PC-9 (cell line): ENCODE results near the gene RHEB. TPM values are rescaled to one million over a fixed set of nuclear protein-coding genes. Genes with fewer than 3 reads are reported as not detected.

Source experiments
- BruUV-seq: library from RNA; stranded (reverse); fragments of 400-500 nt; replicated peaks from 2 replicates; lab custom pipeline; 2021; lab: Mats Ljungman, UMichigan
- CTCF ChIA-PET: fragments of 300-600 bp; sonication (Branson Sonifier 250); formaldehyde crosslinking; loops from one replicate; lab custom pipeline; 2022; ENCODE audit warnings: antibody characterized with exemption; lab: Charles Lee
- POLR2A ChIA-PET: fragments of 300-600 bp; sonication (Branson Sonifier 250); formaldehyde crosslinking; loops from one replicate; lab custom pipeline; 2022; ENCODE audit warnings: antibody characterized with exemption; ENCODE audit not compliant: unreplicated experiment; lab: Charles Lee
- DNase-seq, 2 experiments: peaks; one replicate each; pipeline versions ENCODE4 v3.0.0 to v3.0.0-alpha.2; 2015 to 2022; ENCODE audit warnings: mixed read lengths in 1 of 2
- H2AFZ ChIP-seq: fragments of 200-600 bp; sonication (generic); 2 replicates; pipeline ENCODE4 v1.8.1; 2017; ENCODE audit warnings: antibody characterized with exemption
- H3F3A ChIP-seq: fragments of 200-600 bp; sonication (generic); 2 replicates; pipeline ENCODE4 v1.8.1; 2017; ENCODE audit warnings: antibody characterized with exemption, mild to moderate bottlenecking, low read depth; ENCODE audit not compliant: insufficient read depth
- H3K27ac ChIP-seq: fragments of 200-600 bp; sonication (generic); 2 replicates; pipeline ENCODE4 v1.6.1; 2016; ENCODE audit warnings: mixed run types
- H3K27me3 ChIP-seq: fragments of 200-600 bp; sonication (generic); 2 replicates; pipeline ENCODE4 v1.6.1; 2016; ENCODE audit warnings: low read depth, mixed run types; ENCODE audit not compliant: insufficient read depth
- H3K36me3 ChIP-seq: fragments of 200-600 bp; sonication (generic); 2 replicates; pipeline ENCODE4 v1.6.1; 2016; ENCODE audit warnings: low read depth, mixed run types
- H3K4me1 ChIP-seq: fragments of 200-600 bp; sonication (generic); replicated peaks from 2 replicates; pipeline ENCODE4 v1.6.1; 2016; ENCODE audit warnings: mixed run types; ENCODE audit not compliant: insufficient read depth
- H3K4me2 ChIP-seq: fragments of 200-600 bp; sonication (generic); 2 replicates; pipeline ENCODE4 v1.6.1; 2017; ENCODE audit warnings: mixed run types
- H3K4me3 ChIP-seq: fragments of 200-600 bp; sonication (generic); 2 replicates; pipeline ENCODE4 v1.6.1; 2016; ENCODE audit warnings: mixed run types
- H3K79me2 ChIP-seq: fragments of 200-600 bp; sonication (generic); 2 replicates; pipeline ENCODE4 v1.6.1; 2017; ENCODE audit warnings: low read depth, mixed run types
- H3K9me2 ChIP-seq: fragments of 200-600 bp; sonication (generic); 2 replicates; pipeline ENCODE4 v1.8.1; 2017; ENCODE audit warnings: mild to moderate bottlenecking; ENCODE audit not compliant: insufficient read depth
- H3K9me3 ChIP-seq: fragments of 200-600 bp; sonication (generic); 2 replicates; pipeline ENCODE4 v1.8.1; 2016; ENCODE audit warnings: low read depth; ENCODE audit not compliant: insufficient read depth
- H4K20me1 ChIP-seq: fragments of 200-600 bp; sonication (generic); 2 replicates; pipeline ENCODE4 v1.8.1; 2017; ENCODE audit not compliant: insufficient read depth
- CTCF ChIP-seq: fragments of 200-600 bp; sonication (generic); conservative IDR thresholded peaks from 2 replicates; pipeline ENCODE4 v1.6.1; 2017; ENCODE audit warnings: mixed run types, antibody characterized with exemption, mild to moderate bottlenecking, moderate library complexity
- EZH2 ChIP-seq: fragments of 200-600 bp; sonication (generic); IDR thresholded peaks from 2 replicates; pipeline ENCODE4 v1.8.0; 2017; ENCODE audit warnings: antibody characterized with exemption, low read depth
- intact Hi-C: fragments of 100-400 bp; cut with micrococcal nuclease; formaldehyde crosslinking; loops from one replicate; pipeline ENCODE4 v1.10.0; 2022; ENCODE audit not compliant: unreplicated experiment
- total RNA-seq: library from RNA; stranded (reverse); gene quantifications from 2 replicates; pipeline ENCODE4 v1.2.3, GENCODE V29; 2021

RHEB gene
- total RNA-seq, 1 experiment from 2014 or later: 202 TPM

GRCh38 chr7:151556592-151556991 is 36.9 kb upstream of the RHEB start:
- CTCF ChIA-PET: no interaction called here
- no peak for TF ChIP-seq CTCF
- no peak for TF ChIP-seq EZH2
- BruUV-seq: no TSS peak

GRCh38 chr7:151553356-151553755 is 33.7 kb upstream of the RHEB start:
- peak overlapping the region; percentile 49; the same call in 1 of the 2 replicates for H3K4me2 ChIP-seq
- H3K36me3 ChIP-seq: 0 out of 2 replicates have a peak, but pooled peaks cover 3% of the 10 kb centered on the region
- H3K27me3 ChIP-seq: no peaks in the 10 kb centered on the region
- BruUV-seq: no TSS peak
- no peak overlapping the region for H3K27ac ChIP-seq
- peaks cover 18% of the 10 kb centered on the region for H3F3A ChIP-seq
- no peak for DNase-seq
- POLR2A ChIA-PET: interaction anchor here (0.5 kb wide), 1 partner anchor 20 kb away, joined by 4 read pairs; no protein-coding TSS in a partner anchor
- no peaks in the 10 kb centered on the region for H4K20me1 ChIP-seq
- TF ChIP-seq CTCF: no peak
- no peak for TF ChIP-seq EZH2
- peaks cover 32% of the 10 kb centered on the region for H3K4me1 ChIP-seq
- CTCF ChIA-PET: interaction anchor here (2.1 kb wide), 1 partner anchor 33 kb away, joined by 6 read pairs; the partner anchor contains the start of gene RHEB
- H3K4me3 ChIP-seq: no peak overlapping the region
- no peak overlapping the region for H2AFZ ChIP-seq
- no peaks in the 10 kb centered on the region for H3K79me2 ChIP-seq
- intact Hi-C loops: loop anchor here (2.0 to 5.0 kb wide), 3 partner anchors 33 to 186 kb away; no protein-coding TSS in a partner anchor
- no peaks in the 10 kb centered on the region for H3K9me2 ChIP-seq
- no peaks in the 10 kb centered on the region for H3K9me3 ChIP-seq

More at GRCh38 chr7:151556592-151556991, 36.9 kb upstream of the RHEB start:
- Histone ChIP-seq H3K4me1 (peaks cover 24% of the 10 kb centered on the region), H3K9me2 (no peaks in the 10 kb centered on the region), H2AFZ (no peak overlapping the region), H3K27me3 (no peaks in the 10 kb centered on the region), H3K9me3 (no peaks in the 10 kb centered on the region), H3F3A (peaks cover 14% of the 10 kb centered on the region), H3K4me3 (no peak overlapping the region), H3K4me2 (no peak overlapping the region), H3K79me2 (no peaks in the 10 kb centered on the region), H3K36me3 (0 out of 2 replicates have a peak, but pooled peaks cover 12% of the 10 kb centered on the region), H4K20me1 (no peaks in the 10 kb centered on the region), H3K27ac (no peak overlapping the region)
- intact Hi-C loops: no loop called here
- POLR2A ChIA-PET: interaction anchor here (0.6 kb wide), 1 partner anchor 217 kb away, joined by 4 read pairs; no protein-coding TSS in a partner anchor
- no peak for DNase-seq

- Histone ChIP-seq H3K36me3 (no peaks in the 10 kb centered on the region), H3K9me2 (no peaks in the 10 kb centered on the region), H2AFZ (no peak overlapping the region), H3K4me1 (peaks cover 32% of the 10 kb centered on the region), H4K20me1 (no peaks in the 10 kb centered on the region), H3K9me3 (no peaks in the 10 kb centered on the region), H3K4me2 (peak overlapping the region; percentile 49), H3K4me3 (no peak overlapping the region; the same call in 1 of the 2 replicates), H3K79me2 (no peaks in the 10 kb centered on the region), H3K27ac (no peak overlapping the region), H3F3A (peaks cover 18% of the 10 kb centered on the region), H3K27me3 (no peaks in the 10 kb centered on the region)
- BruUV-seq: no TSS peak
- no peak for TF ChIP-seq EZH2
- TF ChIP-seq CTCF: no peak
- CTCF ChIA-PET: interaction anchor here (1.0 to 2.1 kb wide), 2 partner anchors 32 to 90 kb away, joined by 4 to 6 read pairs; partner anchors contain the start of gene RHEB
- POLR2A ChIA-PET: interaction anchor here (0.6 to 0.8 kb wide), 4 partner anchors 33 to 197 kb away, joined by 3 to 9 read pairs (median 6); partner anchors contain the start of gene RHEB
- peak; percentile 81 to 93 for DNase-seq
- intact Hi-C loops: loop anchor here (2.0 to 5.0 kb wide), 3 partner anchors 32 to 185 kb away; no protein-coding TSS in a partner anchor
Observed at GRCh38 chr7:151552352-151553028, 32.8 kb upstream of the RHEB start.
